Renal cortex interstitium (tissue), 11 donors: ENCODE results near the gene KMT2C. TPM values are rescaled to one million over a fixed set of nuclear protein-coding genes. Genes with fewer than 3 reads are reported as not detected.

Experiments
- DNase-seq, 11 donors: peaks; one replicate each; pipeline ENCODE4 v3.0.0-alpha.2; 2013; ENCODE audit warnings: low read depth in 9 of 11, low spot score in 4 of 11; ENCODE audit errors: extremely low read depth in 1 of 11
- polyA plus RNA-seq, 3 donors: library from polyadenylated mRNA; unstranded; fragments of 120-200 nt; gene quantifications; one replicate each; pipeline ENCODE4 v1.2.1, GENCODE V29; 2013; ENCODE audit not compliant: insufficient read length in 3 of 3

Gene KMT2C
- polyA plus RNA-seq, 3 donors, result 37.1 to 42.5 (median 39.3) TPM

GRCh38 chr7:152103066-152103465, 332.7 kb downstream of the KMT2C start:
- DNase-seq, result no peak

GRCh38 chr7:152097330-152097729, 338.5 kb downstream of the KMT2C start:
- no peak for DNase-seq

- no peak for DNase-seq
These were observed 340.0 kb downstream of the KMT2C start for GRCh38 chr7:152095771-152096170.

GRCh38 chr7:152093717-152094116, 342.1 kb downstream of the KMT2C start:
- no peak for DNase-seq

- DNase-seq, result no peak
These were observed 345.1 kb downstream of the KMT2C start for GRCh38 chr7:152090747-152091146.

GRCh38 chr7:152089183-152089582, 346.6 kb downstream of the KMT2C start:
- DNase-seq, result no peak

GRCh38 chr7:152086513-152086912, 349.3 kb downstream of the KMT2C start:
- no peak for DNase-seq

- peak in 3 of 11 donors; percentile 43 to 55 (median 53) for DNase-seq
These were observed 350.7 kb downstream of the KMT2C start for GRCh38 chr7:152085131-152085530.

Other genes with a start within 250 kb of the KMT2C start
- gene XRCC2, start 240.1 kb upstream of the KMT2C start, polyA plus RNA-seq, result 10 to 100 TPM in 1 of 3 donors, 1 to 10 TPM in 2; 7.1 to 10.2 (median 8.9) TPM